Endothelial cell (in vitro differentiated cells): ENCODE data around the gene CDKL1. TPM values are rescaled to one million over a fixed set of nuclear protein-coding genes. Genes with fewer than 3 reads are reported as not detected.

ENCODE experiments used
- DNase-seq: peaks from one replicate; pipeline ENCODE4 v3.0.0; 2021; ENCODE audit warnings: low spot score
- H3K27ac Mint-ChIP-seq: one replicate; pipeline ENCODE4 v1.8.0; 2021; ENCODE audit warnings: mixed read lengths, inconsistent platforms; ENCODE audit not compliant: unreplicated experiment
- H3K27me3 Mint-ChIP-seq: one replicate; pipeline ENCODE4 v1.8.0; 2021; ENCODE audit warnings: mild to moderate bottlenecking, moderate library complexity, mixed read lengths, inconsistent platforms; ENCODE audit not compliant: unreplicated experiment
- H3K36me3 Mint-ChIP-seq: one replicate; pipeline ENCODE4 v1.8.0; 2021; ENCODE audit warnings: mild to moderate bottlenecking, low read depth, mixed read lengths, inconsistent platforms; ENCODE audit not compliant: unreplicated experiment
- H3K4me1 Mint-ChIP-seq: one replicate; pipeline ENCODE4 v1.8.0; 2021; ENCODE audit warnings: mild to moderate bottlenecking, mixed read lengths, inconsistent platforms; ENCODE audit not compliant: unreplicated experiment
- H3K4me3 Mint-ChIP-seq: one replicate; pipeline ENCODE4 v1.8.0; 2021; ENCODE audit warnings: mild to moderate bottlenecking, mixed read lengths, inconsistent platforms; ENCODE audit not compliant: unreplicated experiment
- H3K9me3 Mint-ChIP-seq: one replicate; pipeline ENCODE4 v1.8.0; 2021; ENCODE audit warnings: mixed read lengths, inconsistent platforms; ENCODE audit not compliant: unreplicated experiment
- long read RNA-seq: library from polyadenylated mRNA; unstranded; transcript quantifications from one replicate; pipeline ENCODE4 v2.0.0, GENCODE V29; 2020; ENCODE audit not compliant: unreplicated experiment
- total RNA-seq: library from RNA; stranded (reverse); fragmentation: NEBNext Ultra II Directional; extraction: Animal tissue kit (Norgen Biotek cat#: 25700); gene quantifications from one replicate; pipeline ENCODE4 v1.2.1, GENCODE V29; 2021; ENCODE audit not compliant: unreplicated experiment
- TF ChIP-seq, protein P1 (sequence below): fragments of 200-600 bp; sonication (generic); IDR thresholded peaks from one replicate; pipeline ENCODE4 v1.5.0; 2021; ENCODE audit warnings: antibody characterized with exemption; ENCODE audit not compliant: unreplicated experiment

Gene CDKL1
- 19.0 TPM for total RNA-seq
- long read RNA-seq, partial matches to known transcripts, result 0 of 2 reads
- long read RNA-seq, other reads (novel, unspliced or antisense), result 1 of 2 reads

DNA sequence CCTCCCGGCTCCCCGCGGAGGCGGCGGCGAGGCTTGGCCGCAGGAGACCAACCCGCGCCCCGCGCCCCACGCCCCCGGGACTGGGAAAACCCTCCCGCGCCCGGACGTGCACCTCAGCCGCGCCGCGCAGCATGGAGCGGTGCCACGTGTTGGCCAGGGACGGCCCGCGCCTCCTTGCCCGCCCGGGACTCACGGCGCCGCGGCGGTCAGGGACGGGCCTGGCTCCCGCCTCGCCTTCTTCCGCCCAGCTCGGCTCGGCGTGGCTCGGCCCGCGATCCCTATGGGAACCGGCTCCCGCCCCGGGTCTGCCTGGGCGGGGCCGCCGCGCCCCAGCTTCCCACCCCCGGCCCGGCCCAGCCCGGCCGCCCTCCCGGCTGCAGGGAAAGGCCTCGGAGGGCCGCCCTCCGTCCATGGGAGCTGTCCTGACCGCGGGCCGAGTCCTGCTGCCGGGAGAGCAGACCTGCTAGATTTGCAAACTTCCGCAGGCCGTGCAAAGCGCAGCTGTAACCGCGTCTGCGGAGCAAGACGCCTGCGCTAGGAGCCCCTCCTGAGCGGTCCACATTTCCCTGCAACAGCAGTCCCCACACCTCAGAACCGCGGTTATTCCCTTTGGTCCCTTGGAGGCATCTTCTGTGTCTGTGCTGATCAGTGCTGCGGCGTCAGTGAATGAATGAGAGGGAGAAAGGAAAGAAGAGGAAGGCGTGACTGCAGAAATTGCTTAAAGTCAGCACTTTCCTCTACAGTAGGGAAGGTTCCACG is at the start of gene CDKL1:
TSS of gene CDKL1 (minus strand) at position 251 of the 759 bp plus-strand sequence. CDS start 1,013 bp downstream, outside the sequence.
- H3K4me1 Mint-ChIP-seq, result peaks cover 24% of the 10 kb centered on the region
- peak within 1 kb of the TSS; percentile 94 for H3K4me3 Mint-ChIP-seq
- TF ChIP-seq, protein P1, sequence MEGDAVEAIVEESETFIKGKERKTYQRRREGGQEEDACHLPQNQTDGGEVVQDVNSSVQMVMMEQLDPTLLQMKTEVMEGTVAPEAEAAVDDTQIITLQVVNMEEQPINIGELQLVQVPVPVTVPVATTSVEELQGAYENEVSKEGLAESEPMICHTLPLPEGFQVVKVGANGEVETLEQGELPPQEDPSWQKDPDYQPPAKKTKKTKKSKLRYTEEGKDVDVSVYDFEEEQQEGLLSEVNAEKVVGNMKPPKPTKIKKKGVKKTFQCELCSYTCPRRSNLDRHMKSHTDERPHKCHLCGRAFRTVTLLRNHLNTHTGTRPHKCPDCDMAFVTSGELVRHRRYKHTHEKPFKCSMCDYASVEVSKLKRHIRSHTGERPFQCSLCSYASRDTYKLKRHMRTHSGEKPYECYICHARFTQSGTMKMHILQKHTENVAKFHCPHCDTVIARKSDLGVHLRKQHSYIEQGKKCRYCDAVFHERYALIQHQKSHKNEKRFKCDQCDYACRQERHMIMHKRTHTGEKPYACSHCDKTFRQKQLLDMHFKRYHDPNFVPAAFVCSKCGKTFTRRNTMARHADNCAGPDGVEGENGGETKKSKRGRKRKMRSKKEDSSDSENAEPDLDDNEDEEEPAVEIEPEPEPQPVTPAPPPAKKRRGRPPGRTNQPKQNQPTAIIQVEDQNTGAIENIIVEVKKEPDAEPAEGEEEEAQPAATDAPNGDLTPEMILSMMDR, result no peak
- H3K27ac Mint-ChIP-seq, result peak within 1 kb of the TSS; percentile 76
- H3K36me3 Mint-ChIP-seq, result peaks cover 10% of the 10 kb centered on the region
- DNase-seq, result peak; percentile 70
- H3K27me3 Mint-ChIP-seq, result peaks cover 8% of the 10 kb centered on the region
- H3K9me3 Mint-ChIP-seq, result no peaks in the 10 kb centered on the region

DNA sequence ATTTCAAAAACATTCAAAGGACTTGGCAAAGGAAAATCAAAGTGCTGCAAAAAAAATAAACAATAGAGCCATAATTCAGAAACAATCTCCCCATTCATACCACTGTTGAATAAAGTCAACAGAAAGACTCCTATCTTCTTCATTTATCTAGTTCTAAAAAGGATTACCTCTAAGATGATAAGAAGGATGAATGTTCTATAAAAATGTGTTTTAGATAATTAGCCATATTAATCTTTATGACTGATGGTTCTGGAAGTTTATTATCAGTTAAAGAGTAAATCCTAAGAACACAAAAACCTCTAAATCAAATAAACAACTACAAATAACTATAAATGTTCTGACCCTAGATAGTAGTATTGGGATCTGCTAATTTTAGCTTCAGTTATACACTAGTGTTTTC is 37.8 kb upstream of the CDKL1 start:
- Mint-ChIP-seq H3K4me3 (no peak overlapping the region), H3K9me3 (no peaks in the 10 kb centered on the region), H3K27ac (no peak overlapping the region), H3K36me3 (peaks cover 59% of the 10 kb centered on the region), H3K4me1 (no peaks in the 10 kb centered on the region), H3K27me3 (no peaks in the 10 kb centered on the region)
- no peak for DNase-seq
- TF ChIP-seq, protein P1, result no peak

- H3K4me1 Mint-ChIP-seq, result no peaks in the 10 kb centered on the region
- peaks cover 48% of the 10 kb centered on the region for H3K36me3 Mint-ChIP-seq
- no peak overlapping the region for H3K27ac Mint-ChIP-seq
- H3K9me3 Mint-ChIP-seq, result no peaks in the 10 kb centered on the region
- no peak overlapping the region for H3K4me3 Mint-ChIP-seq
- no peak for DNase-seq
- TF ChIP-seq, protein P1, result no peak
- H3K27me3 Mint-ChIP-seq, result no peaks in the 10 kb centered on the region
Observed at GRCh38 chr14:50432131-50432530, 35.5 kb upstream of the CDKL1 start.

DNA sequence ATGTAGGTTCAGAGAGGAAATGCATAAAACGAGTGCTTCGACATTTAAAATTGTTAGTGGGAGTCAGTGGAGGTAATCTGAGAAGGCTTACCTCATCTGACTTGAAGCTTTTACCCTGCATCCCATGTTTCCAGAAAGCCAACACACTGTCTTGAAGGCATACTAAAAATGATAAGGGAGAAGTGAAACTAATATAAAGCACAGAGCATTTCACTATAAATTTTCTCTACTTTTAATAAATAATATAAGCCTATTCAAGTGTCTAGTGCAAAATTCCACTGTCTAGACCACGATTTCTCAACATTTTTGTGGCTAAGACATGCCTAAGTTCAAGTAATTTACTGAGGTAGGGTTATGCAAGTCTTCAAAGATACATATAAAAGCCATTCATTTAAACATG is 29.1 kb upstream of the CDKL1 start:
- Mint-ChIP-seq H3K9me3 (no peaks in the 10 kb centered on the region), H3K36me3 (peaks cover 14% of the 10 kb centered on the region), H3K4me3 (no peak overlapping the region), H3K27me3 (no peaks in the 10 kb centered on the region), H3K4me1 (no peaks in the 10 kb centered on the region), H3K27ac (no peak overlapping the region)
- TF ChIP-seq, protein P1, result no peak
- DNase-seq, result no peak

DNA sequence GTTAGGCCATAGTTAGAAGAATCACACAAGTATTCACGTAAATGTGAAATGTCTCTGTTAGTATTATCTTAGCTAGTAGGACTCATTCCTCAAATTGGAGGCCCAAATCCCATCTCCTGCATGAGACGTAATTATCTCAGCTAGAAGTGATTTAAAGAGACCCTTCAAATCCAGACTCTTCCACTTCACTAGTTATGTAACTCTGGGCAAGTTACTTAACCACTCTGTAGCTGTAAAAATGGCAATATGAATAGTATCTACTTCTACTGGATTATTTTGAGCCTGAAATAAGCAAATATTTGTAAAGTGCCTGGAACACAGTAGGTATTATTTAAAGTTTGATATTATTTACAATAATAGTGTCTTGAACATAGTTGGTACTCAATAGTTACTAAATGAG is 28.4 kb upstream of the CDKL1 start:
- Mint-ChIP-seq H3K36me3 (peaks cover 14% of the 10 kb centered on the region), H3K27me3 (no peaks in the 10 kb centered on the region), H3K4me1 (no peaks in the 10 kb centered on the region), H3K9me3 (no peaks in the 10 kb centered on the region), H3K27ac (no peak overlapping the region), H3K4me3 (no peak overlapping the region)
- TF ChIP-seq, protein P1, result no peak
- DNase-seq, result no peak
